T-helper 1 cell treated with Interleukin-12 subunit alpha and Interleukin-12 subunit beta and Interleukin-4 antibody, amounts not matched to agents 30 μg/mL and 1 μg/mL, for 36 hours (primary cell): ENCODE results near the gene CDCA8.
"Not testable (repeated sequence)": the region's sequence is repeated elsewhere in the genome, so short reads cannot be mapped to it uniquely, and the experiment has no call there.

Experiments used
- H3K27ac Mint-ChIP-seq: one replicate; pipeline ENCODE4 v1.8.0; 2021; ENCODE audit warnings: mild to moderate bottlenecking, mixed read lengths
- H3K27me3 Mint-ChIP-seq: one replicate; pipeline ENCODE4 v1.8.0; 2021; ENCODE audit warnings: low read depth, mixed read lengths
- H3K36me3 Mint-ChIP-seq: one replicate; pipeline ENCODE4 v1.8.0; 2021; ENCODE audit warnings: low read depth, mixed read lengths
- H3K4me1 Mint-ChIP-seq: one replicate; pipeline ENCODE4 v1.8.0; 2021; ENCODE audit warnings: low read depth, mixed read lengths
- H3K4me3 Mint-ChIP-seq: one replicate; pipeline ENCODE4 v1.8.0; 2021; ENCODE audit warnings: mild to moderate bottlenecking, moderate library complexity, mixed read lengths
- H3K9me3 Mint-ChIP-seq: one replicate; pipeline ENCODE4 v1.8.0; 2021; ENCODE audit warnings: mixed read lengths

The CDCA8 gene

GRCh38 chr1:37684182-37684581 is 8.1 kb upstream of the CDCA8 start:
- not testable (repeated sequence) for H3K27ac Mint-ChIP-seq, H3K9me3 Mint-ChIP-seq, H3K4me1 Mint-ChIP-seq, H3K27me3 Mint-ChIP-seq, H3K4me3 Mint-ChIP-seq
- peaks cover 11% of the 10 kb centered on the region for H3K36me3 Mint-ChIP-seq

GRCh38 chr1:37685722-37686121 is 6.6 kb upstream of the CDCA8 start:
- H3K4me1 Mint-ChIP-seq, result peaks cover 17% of the 10 kb centered on the region
- no peaks in the 10 kb centered on the region for H3K9me3 Mint-ChIP-seq
- H3K27ac Mint-ChIP-seq, result no peak overlapping the region
- H3K36me3 Mint-ChIP-seq, result peaks cover 11% of the 10 kb centered on the region
- no peaks in the 10 kb centered on the region for H3K27me3 Mint-ChIP-seq
- no peak overlapping the region for H3K4me3 Mint-ChIP-seq

DNA sequence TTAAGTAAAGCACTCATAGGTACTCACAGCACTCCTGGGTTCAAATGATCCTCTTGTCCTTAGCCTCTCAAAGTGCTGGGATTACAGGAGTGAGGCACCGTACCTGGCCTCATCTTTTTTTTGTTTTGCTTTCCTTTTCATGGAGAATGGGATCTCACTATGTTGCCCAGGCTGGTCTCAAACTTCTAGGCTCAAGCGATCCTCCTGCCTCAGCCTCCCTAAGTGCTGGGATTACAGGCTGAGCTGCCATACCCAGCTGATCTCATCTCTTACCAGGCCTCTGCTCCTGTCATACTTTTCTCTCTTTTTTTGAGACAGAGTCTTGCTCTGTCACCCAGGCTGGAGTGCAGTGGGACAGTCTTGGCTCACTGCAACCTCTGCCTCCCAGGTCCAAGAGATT is 4.6 kb upstream of the CDCA8 start:
- H3K27ac Mint-ChIP-seq, H3K36me3 Mint-ChIP-seq: not testable (repeated sequence)

GRCh38 chr1:37688926-37689325 is 3.4 kb upstream of the CDCA8 start:
- Mint-ChIP-seq H3K27ac (no peak overlapping the region), H3K4me1 (peaks cover 27% of the 10 kb centered on the region), H3K27me3 (no peaks in the 10 kb centered on the region), H3K9me3 (no peaks in the 10 kb centered on the region), H3K36me3 (peaks cover 8% of the 10 kb centered on the region), H3K4me3 (peak overlapping the region; percentile 95)

More for the DNA sequence above, 4.6 kb upstream of the CDCA8 start:
- not testable (repeated sequence) for H3K9me3 Mint-ChIP-seq, H3K27me3 Mint-ChIP-seq, H3K4me3 Mint-ChIP-seq
- H3K4me1 Mint-ChIP-seq, result peaks cover 27% of the 10 kb centered on the region

DNA sequence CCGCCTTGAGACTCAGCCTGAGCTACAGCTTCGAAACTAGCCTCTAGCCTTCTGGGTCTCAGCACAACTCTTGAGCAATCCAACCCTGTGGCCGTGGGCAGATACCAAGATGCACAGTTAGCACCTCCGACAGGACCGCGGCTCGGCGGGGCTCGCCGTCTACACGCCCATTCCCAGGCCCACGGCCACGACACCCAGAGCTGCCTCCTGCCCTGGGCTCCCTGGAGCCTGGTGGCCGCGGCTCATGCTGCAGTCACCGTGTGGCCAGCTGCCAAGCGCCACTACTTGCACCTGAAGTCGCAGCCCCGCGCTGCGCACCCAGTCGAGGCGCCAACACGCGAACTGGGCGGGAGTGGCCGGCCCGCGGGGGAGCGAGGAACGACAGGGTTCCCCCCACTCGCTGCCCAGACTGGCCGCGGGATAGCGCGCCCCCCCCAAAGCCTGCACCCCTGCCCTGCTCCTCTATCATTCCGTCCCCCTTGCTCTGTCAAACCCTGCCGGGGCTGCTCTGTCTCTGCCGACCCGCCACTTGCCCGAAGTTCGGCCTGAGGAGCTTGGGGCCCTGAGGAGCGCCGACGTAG is 729 bp upstream of the CDCA8 start:
- H3K36me3 Mint-ChIP-seq, result peaks cover 15% of the 10 kb centered on the region

DNA sequence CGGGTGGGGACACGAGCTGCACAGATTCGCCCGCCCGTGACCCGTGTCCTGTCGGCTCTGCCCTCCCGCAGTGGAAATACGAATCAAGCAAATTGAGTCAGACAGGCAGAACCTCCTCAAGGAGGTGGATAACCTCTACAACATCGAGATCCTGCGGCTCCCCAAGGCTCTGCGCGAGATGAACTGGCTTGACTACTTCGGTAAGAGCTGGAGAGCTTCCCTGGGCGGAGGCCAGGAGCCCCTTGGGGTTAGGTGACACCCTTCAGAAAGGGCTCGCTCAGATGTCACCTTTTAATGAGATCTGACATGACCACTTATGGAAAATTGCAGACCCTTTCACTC is 489 bp downstream of the CDCA8 start:
- H3K4me3 Mint-ChIP-seq, result peak overlapping the region; percentile 95
- peaks cover 38% of the 10 kb centered on the region for H3K4me1 Mint-ChIP-seq
- H3K9me3 Mint-ChIP-seq, result no peaks in the 10 kb centered on the region
- peaks cover 23% of the 10 kb centered on the region for H3K36me3 Mint-ChIP-seq
- H3K27me3 Mint-ChIP-seq, result no peaks in the 10 kb centered on the region
- peak overlapping the region; percentile 87 for H3K27ac Mint-ChIP-seq

More for the DNA sequence above, 729 bp upstream of the CDCA8 start:
- H3K4me1 Mint-ChIP-seq, result peaks cover 31% of the 10 kb centered on the region
- no peaks in the 10 kb centered on the region for H3K27me3 Mint-ChIP-seq
- peak overlapping the region; percentile 94 for H3K27ac Mint-ChIP-seq
- no peaks in the 10 kb centered on the region for H3K9me3 Mint-ChIP-seq
- peak overlapping the region; percentile 95 for H3K4me3 Mint-ChIP-seq

DNA sequence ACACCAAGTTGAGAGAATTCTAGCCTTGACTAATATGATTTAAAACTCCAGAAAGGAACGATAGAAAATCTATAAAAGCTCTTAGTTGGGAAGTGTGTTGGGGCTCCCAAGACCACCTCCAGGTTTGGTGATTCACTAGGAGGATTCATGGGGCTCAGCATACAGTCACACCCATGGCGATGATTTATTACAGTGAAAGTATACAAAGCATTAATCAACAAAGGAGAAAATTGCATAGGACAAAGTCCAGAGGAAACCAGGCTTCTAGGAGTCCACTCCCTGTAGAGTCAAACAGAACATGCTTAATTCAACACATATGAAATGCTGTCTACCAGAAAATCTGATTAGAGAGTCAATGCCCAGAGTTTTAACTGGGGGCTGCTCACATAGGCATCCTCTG is 4.8 kb downstream of the CDCA8 start:
- Mint-ChIP-seq H3K9me3 (no peaks in the 10 kb centered on the region), H3K4me3 (no peak overlapping the region), H3K27ac (no peak overlapping the region), H3K36me3 (peaks cover 51% of the 10 kb centered on the region), H3K4me1 (peaks cover 19% of the 10 kb centered on the region), H3K27me3 (no peaks in the 10 kb centered on the region)

- Mint-ChIP-seq H3K36me3 (peaks cover 56% of the 10 kb centered on the region), H3K9me3 (no peaks in the 10 kb centered on the region), H3K27ac (no peak overlapping the region), H3K4me1 (peaks cover 19% of the 10 kb centered on the region), H3K27me3 (no peaks in the 10 kb centered on the region), H3K4me3 (no peak overlapping the region)
Observed at GRCh38 chr1:37697737-37698136, 5.4 kb downstream of the CDCA8 start.

DNA sequence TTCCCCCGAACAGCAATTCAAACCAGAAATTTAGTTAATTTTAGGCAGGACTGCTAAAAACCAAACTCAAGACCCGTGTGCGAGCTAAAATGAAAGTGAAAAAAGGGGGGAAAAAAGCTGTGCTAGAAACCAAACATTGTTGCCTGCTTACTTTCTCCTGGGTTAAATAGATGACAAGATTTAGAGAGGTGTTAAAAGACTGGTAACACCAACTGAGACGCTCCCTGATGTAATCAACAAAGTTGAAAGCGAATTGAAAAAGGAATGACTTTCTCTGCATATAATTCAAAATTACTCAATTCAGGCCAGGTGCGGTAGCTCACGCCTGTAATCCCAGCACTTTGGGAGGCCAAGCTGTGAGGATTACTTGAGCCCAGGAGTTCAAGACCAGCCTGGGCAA is 6.8 kb downstream of the CDCA8 start:
- Mint-ChIP-seq H3K27me3 (no peaks in the 10 kb centered on the region), H3K27ac (no peak overlapping the region), H3K4me1 (peaks cover 18% of the 10 kb centered on the region), H3K9me3 (no peaks in the 10 kb centered on the region), H3K4me3 (no peak overlapping the region), H3K36me3 (peaks cover 63% of the 10 kb centered on the region)

GRCh38 chr1:37701051-37701450 is 8.7 kb downstream of the CDCA8 start:
- Mint-ChIP-seq H3K36me3 (peaks cover 60% of the 10 kb centered on the region), H3K27ac (no peak overlapping the region), H3K27me3 (no peaks in the 10 kb centered on the region), H3K9me3 (no peaks in the 10 kb centered on the region), H3K4me1 (peaks cover 15% of the 10 kb centered on the region), H3K4me3 (no peak overlapping the region)

DNA sequence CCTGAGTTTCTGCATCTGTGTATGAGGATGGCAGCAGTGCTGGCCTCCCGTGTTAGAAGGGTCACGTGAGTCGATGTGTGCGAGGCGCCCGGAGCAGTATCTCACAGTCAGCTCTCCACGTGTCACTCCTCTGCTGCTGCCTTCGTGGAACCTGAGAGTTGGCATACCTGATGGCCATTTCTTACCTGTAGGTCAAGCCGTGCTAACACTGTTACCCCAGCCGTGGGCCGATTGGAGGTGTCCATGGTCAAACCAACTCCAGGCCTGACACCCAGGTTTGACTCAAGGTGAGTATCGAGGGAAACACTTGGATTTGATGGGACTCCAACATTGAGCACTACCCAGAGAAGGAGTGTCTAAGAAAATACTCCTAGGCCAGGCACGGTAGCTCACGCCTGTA is 10.7 kb downstream of the CDCA8 start:
- H3K9me3 Mint-ChIP-seq, result no peaks in the 10 kb centered on the region
- H3K4me3 Mint-ChIP-seq, result no peak overlapping the region
- no peaks in the 10 kb centered on the region for H3K27me3 Mint-ChIP-seq
- no peak overlapping the region for H3K27ac Mint-ChIP-seq
- H3K4me1 Mint-ChIP-seq, result peaks cover 6% of the 10 kb centered on the region
- peaks cover 65% of the 10 kb centered on the region for H3K36me3 Mint-ChIP-seq

DNA sequence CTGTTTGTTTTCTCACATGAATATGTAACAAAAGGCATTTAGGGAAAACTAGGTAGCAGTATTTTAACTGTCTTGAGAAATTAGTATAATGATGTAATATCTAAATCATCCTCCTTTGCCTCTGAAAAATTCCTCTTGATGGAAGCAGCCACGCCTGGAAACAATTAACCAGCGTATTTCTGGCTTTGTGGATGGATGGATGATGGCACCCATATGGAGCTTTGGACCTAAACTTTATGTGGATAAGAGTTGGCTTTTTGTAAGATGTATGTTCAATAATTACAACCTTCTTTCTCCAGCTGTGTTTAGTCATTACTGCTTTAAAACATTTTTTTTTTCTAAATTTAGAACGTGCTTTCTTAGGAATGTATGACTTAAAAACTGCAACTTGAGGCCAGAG is 12.7 kb downstream of the CDCA8 start:
- no peak overlapping the region for H3K27ac Mint-ChIP-seq
- peaks cover 69% of the 10 kb centered on the region for H3K36me3 Mint-ChIP-seq
- no peaks in the 10 kb centered on the region for H3K9me3 Mint-ChIP-seq
- no peak overlapping the region for H3K4me3 Mint-ChIP-seq
- no peaks in the 10 kb centered on the region for H3K4me1 Mint-ChIP-seq
- no peaks in the 10 kb centered on the region for H3K27me3 Mint-ChIP-seq

DNA sequence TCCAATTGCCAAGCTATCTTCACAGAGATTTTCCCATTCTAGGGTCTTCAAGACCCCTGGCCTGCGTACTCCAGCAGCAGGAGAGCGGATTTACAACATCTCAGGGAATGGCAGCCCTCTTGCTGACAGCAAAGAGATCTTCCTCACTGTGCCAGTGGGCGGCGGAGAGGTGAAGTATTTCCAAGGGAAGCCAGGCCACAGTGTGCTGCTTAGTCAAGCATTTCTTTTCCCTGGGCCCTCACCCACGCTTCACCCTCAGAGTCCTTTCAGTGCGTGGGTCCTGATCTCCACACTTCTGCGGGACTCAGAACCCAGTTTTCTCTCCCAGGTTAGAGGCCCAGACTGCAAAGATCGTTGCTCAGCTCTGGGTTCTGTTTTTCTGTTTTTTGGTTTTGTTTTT is 13.1 kb downstream of the CDCA8 start:
- no peaks in the 10 kb centered on the region for H3K27me3 Mint-ChIP-seq
- H3K4me3 Mint-ChIP-seq, result no peak overlapping the region
- H3K27ac Mint-ChIP-seq, result no peak overlapping the region
- H3K9me3 Mint-ChIP-seq, result no peaks in the 10 kb centered on the region
- H3K36me3 Mint-ChIP-seq, result peaks cover 64% of the 10 kb centered on the region
- no peaks in the 10 kb centered on the region for H3K4me1 Mint-ChIP-seq

- H3K27me3 Mint-ChIP-seq, result no peaks in the 10 kb centered on the region
- H3K4me1 Mint-ChIP-seq, result no peaks in the 10 kb centered on the region
- H3K4me3 Mint-ChIP-seq, result no peak overlapping the region
- H3K36me3 Mint-ChIP-seq, result peaks cover 41% of the 10 kb centered on the region
- H3K9me3 Mint-ChIP-seq, result no peaks in the 10 kb centered on the region
- no peak overlapping the region for H3K27ac Mint-ChIP-seq
Observed at GRCh38 chr1:37708471-37708870, 16.2 kb downstream of the CDCA8 start.

GRCh38 chr1:37714226-37714625 is 21.9 kb downstream of the CDCA8 start:
- no peaks in the 10 kb centered on the region for H3K9me3 Mint-ChIP-seq
- no peak overlapping the region for H3K4me3 Mint-ChIP-seq
- no peak overlapping the region for H3K27ac Mint-ChIP-seq
- no peaks in the 10 kb centered on the region for H3K27me3 Mint-ChIP-seq
- peaks cover 6% of the 10 kb centered on the region for H3K36me3 Mint-ChIP-seq
- H3K4me1 Mint-ChIP-seq, result no peaks in the 10 kb centered on the region

DNA sequence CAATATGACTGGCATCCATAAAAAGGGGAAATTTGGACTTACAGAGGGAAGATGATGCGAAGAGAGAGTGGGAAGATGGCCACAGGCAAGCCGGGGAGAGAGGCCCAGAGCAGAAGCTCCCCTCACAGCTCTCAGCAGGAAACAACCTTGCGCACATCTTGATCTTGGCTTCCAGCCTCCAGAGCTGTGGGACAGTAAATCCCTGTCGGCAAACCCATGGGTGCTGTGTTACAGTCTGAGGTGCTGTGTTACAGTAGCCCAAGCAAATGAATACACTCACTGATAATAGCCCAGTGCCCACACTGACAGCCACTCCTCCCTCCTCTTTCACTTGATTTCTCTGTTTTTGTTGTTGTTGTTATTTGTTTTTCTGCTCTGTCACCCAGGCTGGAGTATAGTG is 22.4 kb downstream of the CDCA8 start:
- Mint-ChIP-seq H3K27ac (no peak overlapping the region), H3K9me3 (no peaks in the 10 kb centered on the region), H3K36me3 (peaks cover 3% of the 10 kb centered on the region), H3K27me3 (no peaks in the 10 kb centered on the region), H3K4me3 (no peak overlapping the region), H3K4me1 (no peaks in the 10 kb centered on the region)
